ENCODE measurements around the gene TRIM68.

Gene TRIM68

DNA sequence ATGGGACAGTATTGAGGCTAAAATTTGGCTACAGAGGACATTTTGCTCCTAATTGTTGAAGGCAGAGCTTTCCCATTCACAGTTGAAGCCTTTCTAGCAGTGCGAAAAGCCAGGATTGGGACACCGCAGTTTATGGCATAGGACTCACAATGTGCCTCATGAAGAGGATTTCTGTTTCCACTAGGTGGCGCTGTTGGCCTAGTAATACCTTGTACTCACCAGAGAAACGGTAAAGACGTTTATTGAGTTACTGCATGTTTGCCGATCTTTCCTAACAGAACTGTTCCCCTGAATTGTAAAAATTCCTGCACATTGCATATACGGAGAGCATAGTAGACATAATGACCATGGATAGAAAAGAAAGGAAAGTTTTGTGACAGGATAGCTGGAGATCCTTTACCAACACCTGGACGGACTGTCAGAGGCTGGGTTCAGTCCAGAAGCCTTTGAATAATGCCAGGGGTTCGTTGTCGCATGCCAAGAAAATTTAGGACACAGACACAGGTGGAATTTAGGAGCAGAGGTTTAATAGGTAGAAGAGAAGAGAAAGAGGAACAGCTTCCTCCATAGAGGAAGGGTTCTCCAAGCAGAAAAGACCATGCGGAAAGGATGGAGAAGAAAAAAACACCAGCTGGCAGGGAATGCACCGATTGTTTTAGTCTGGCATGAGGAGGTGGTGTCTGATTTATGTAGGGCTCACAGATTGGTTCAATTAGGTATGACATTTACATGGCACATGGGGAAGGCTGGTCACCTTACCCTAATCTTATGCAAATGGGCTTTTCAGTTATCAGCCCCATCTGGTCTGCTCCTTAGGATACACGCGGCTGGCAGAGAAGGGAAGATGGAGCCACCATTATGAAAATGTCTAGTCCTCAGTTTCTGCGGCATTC is 18.4 kb upstream of the TRIM68 start:
- H3K4me3 ChIP-seq (ENCODE audit: low read length) = no peak overlapping the region
- TF ChIP-seq, protein P1, sequence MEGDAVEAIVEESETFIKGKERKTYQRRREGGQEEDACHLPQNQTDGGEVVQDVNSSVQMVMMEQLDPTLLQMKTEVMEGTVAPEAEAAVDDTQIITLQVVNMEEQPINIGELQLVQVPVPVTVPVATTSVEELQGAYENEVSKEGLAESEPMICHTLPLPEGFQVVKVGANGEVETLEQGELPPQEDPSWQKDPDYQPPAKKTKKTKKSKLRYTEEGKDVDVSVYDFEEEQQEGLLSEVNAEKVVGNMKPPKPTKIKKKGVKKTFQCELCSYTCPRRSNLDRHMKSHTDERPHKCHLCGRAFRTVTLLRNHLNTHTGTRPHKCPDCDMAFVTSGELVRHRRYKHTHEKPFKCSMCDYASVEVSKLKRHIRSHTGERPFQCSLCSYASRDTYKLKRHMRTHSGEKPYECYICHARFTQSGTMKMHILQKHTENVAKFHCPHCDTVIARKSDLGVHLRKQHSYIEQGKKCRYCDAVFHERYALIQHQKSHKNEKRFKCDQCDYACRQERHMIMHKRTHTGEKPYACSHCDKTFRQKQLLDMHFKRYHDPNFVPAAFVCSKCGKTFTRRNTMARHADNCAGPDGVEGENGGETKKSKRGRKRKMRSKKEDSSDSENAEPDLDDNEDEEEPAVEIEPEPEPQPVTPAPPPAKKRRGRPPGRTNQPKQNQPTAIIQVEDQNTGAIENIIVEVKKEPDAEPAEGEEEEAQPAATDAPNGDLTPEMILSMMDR (IDR thresholded peaks at IDR 0.05; ENCODE audit: insufficient read depth, low read depth, low read length, missing control alignments) = peak; percentile 75
- DNase-seq (ENCODE audit: low read depth) = peak; percentile 85

DNA sequence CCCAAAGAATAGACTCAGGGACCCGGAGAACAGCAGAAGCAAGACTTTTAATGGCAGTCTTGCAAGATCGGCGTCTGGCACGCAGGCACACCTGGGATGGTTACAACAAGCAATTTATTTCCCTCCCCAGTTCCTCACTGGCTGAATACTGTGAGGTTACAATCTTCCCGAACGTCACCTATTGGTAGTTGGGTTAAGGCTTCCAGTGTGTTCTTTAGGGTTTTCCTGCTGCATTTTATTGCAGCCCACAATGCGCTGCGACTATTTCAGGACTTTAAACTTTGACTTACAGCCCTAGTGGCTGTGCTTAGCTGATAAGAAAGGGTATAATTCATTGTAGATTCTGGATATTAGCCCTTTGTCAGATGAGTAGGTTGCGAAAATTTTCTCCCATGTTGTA is 11.5 kb upstream of the TRIM68 start:
- no peak overlapping the region for H3K4me3 ChIP-seq (ENCODE audit: low read length)
- TF ChIP-seq, protein P1 (IDR thresholded peaks at IDR 0.05; ENCODE audit: insufficient read depth, low read depth, low read length, missing control alignments) = no peak
- no peak for DNase-seq (ENCODE audit: low read depth)

DNA sequence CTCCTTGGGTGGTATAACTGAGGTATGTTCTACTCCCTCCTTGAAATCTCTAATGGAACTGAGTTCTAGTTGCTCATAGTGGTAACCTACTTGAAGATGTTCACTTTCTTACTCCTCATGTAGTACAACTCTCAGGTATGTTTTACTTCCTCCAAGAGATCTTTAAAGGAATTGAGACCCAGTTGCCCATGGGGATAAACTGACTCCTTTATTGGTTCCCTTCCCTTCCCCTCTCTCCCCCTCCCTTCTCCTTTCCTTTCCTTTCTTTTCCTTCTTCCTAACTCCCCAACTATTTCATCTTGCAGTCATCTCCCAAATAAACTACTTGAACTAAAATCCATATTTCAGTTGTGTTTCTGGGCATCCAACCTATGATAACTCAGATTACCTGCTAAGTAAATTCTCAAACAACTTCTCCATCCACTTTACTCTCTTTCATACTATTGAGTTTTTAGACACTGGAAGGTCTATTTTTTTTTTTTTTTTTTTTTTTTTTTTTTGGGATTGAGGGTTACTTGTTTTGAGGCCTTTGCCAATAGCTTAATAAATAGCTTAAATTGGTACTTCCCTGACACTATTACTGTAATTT is 7.9 kb upstream of the TRIM68 start:
- no peak overlapping the region for H3K4me3 ChIP-seq (ENCODE audit: low read length)
- TF ChIP-seq, protein P1 (IDR thresholded peaks at IDR 0.05; ENCODE audit: insufficient read depth, low read depth, low read length, missing control alignments) = no peak
- DNase-seq (ENCODE audit: low read depth) = no peak

DNA sequence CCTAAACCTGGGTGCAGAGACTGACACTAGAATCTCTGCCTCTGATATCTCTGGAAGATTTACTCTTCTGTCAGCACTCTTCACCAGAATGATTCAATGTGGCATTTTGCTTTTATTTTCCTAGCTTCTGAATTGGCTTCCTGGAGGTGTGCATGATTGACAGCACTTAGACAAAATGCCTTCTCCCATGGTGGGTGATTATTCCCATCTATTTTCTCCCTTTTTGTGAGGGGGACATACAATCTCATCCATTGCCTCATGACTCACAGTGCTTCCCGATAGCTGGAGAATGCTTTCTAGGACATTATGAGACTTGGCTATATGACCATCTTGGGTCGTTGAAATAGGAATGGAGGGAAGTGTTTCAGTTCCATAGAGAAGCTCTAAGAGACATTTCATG is 4.0 kb upstream of the TRIM68 start:
- TF ChIP-seq, protein P1 (IDR thresholded peaks at IDR 0.05; ENCODE audit: insufficient read depth, low read depth, low read length, missing control alignments) = no peak
- DNase-seq (ENCODE audit: low read depth) = no peak
- no peak overlapping the region for H3K4me3 ChIP-seq (ENCODE audit: low read length)

DNA sequence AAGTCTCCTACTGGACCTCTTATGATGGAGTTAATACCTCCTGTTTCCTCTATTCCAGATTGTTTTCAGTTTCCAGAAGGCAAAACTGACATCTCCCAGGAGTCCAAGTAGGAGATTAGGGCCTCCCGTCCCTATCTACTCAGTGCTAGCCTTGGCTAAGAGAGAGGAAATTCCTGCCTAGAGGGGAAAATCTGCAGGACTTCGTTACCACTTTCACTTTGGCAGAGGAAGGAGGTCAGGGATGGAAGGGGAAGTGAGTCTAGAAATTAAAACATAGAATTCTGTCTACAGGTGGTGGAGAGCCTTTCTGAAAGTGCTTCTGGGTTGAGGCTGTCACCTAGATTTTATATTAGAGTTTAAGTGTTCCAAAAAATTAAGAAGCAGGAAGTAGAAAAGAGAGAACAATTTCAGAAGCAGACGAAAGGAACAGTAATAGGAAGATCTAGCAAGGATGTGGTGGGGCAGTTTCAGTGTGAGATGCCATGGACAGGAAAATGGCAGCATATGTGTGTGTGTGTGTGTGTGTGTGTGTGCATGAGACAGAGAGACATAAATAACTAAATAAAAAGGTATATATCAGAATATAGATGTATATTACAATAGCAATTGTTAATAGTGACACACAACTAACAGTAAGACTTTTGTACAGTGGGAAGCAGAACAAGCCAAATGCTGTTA is 2.4 kb upstream of the TRIM68 start:
- H3K4me3 ChIP-seq (ENCODE audit: low read length) = no peak overlapping the region
- no peak for DNase-seq (ENCODE audit: low read depth)

DNA sequence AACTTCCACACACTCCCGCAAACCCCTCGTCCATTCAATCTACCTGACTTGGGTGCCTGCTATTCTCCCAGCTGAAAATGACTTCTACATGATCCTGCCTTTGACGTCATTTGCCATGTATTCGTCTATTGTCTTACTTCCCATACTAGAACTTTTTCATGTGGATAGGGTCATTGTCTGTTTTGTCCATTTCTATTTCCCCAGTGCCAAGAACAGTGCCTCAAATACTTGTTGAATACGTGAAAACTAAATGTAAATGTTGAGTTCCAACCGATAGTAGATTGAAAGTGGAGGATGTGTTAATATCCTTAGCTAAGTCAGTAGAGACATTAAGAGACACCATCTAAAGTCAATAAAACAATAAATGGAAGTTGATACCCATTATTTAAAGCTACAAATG is 935 bp downstream of the TRIM68 start:
- TF ChIP-seq, protein P1 (IDR thresholded peaks at IDR 0.05; ENCODE audit: insufficient read depth, low read depth, low read length, missing control alignments) = no peak
- DNase-seq (ENCODE audit: low read depth) = peak; percentile 23
- H3K4me3 ChIP-seq (ENCODE audit: low read length) = peak overlapping the region; percentile 73

More for the DNA sequence above, 2.4 kb upstream of the TRIM68 start:
- TF ChIP-seq, protein P1 (IDR thresholded peaks at IDR 0.05; ENCODE audit: insufficient read depth, low read depth, low read length, missing control alignments) = no peak

All from epithelial cell of esophagus (primary cell).